ENCODE data around the gene EXOC4. TPM values are rescaled to one million over a fixed set of nuclear protein-coding genes. Genes with fewer than 3 reads are reported as not detected.

The EXOC4 gene
- total RNA-seq, 1 experiment from 2014 or later, result 71.0 TPM

- Histone ChIP-seq H3K9me3 (ENCODE audit: control insufficient read depth, insufficient read depth, low read depth, low read length) (no peaks in the 10 kb centered on the region), H3K36me3 (ENCODE audit: control insufficient read depth, insufficient read depth, low read length) (no peaks in the 10 kb centered on the region), H3K4me3 (ENCODE audit: low read depth in 2 of 2, low read length in 2 of 2) (no peak overlapping the region), H3K27ac (ENCODE audit: low read length) (no peak overlapping the region), H3K4me1 (ENCODE audit: control insufficient read depth, insufficient read depth, low read length) (no peaks in the 10 kb centered on the region), H3K27me3 (ENCODE audit: control insufficient read depth, insufficient read depth, low read length) (no peaks in the 10 kb centered on the region)
- CTCF ChIA-PET, result no interaction called here
- POLR2A ChIA-PET, result no interaction called here
- in situ Hi-C loops (cut with HindIII; ENCODE audit: low pct_unique_long_range_greater_than_20kb, low sequenced_read_pairs), result no loop called here
- BruUV-seq (replicated peaks), result no TSS peak
- TF ChIP-seq REST (IDR thresholded peaks at IDR 0.05; ENCODE audit: insufficient read depth in 1 of 2, low read depth in 2 of 2, low read length in 1 of 2) (no peak), POLR2AphosphoS5 (IDR thresholded peaks at IDR 0.05; ENCODE audit: low read depth, low read length) (no peak), CTCF (IDR thresholded peaks at IDR 0.05) (no peak), TCF7L2 (IDR thresholded peaks at IDR 0.05; ENCODE audit: low read depth, low read length) (no peak), SIN3A (IDR thresholded peaks at IDR 0.05; ENCODE audit: borderline replicate concordance, insufficient read depth, low read depth, low read length) (no peak)
- intact Hi-C loops (cut with micrococcal nuclease; ENCODE audit: unreplicated experiment), result no loop called here
- no peak for DNase-seq (ENCODE audit: low read depth, low spot score)
- no peak for ATAC-seq
These were observed 56.5 kb downstream of the EXOC4 start for GRCh38 chr7:133309333-133309732.

- H3K4me3 ChIP-seq (ENCODE audit: low read depth in 2 of 2, low read length in 2 of 2), result no peak overlapping the region
- H3K27me3 ChIP-seq (ENCODE audit: control insufficient read depth, insufficient read depth, low read length), result no peaks in the 10 kb centered on the region
- no peak overlapping the region for H3K27ac ChIP-seq (ENCODE audit: low read length)
- H3K9me3 ChIP-seq (ENCODE audit: control insufficient read depth, insufficient read depth, low read depth, low read length), result no peaks in the 10 kb centered on the region
- ChIA-PET CTCF (no interaction called here), POLR2A (no interaction called here)
- ATAC-seq (no peak), DNase-seq (ENCODE audit: low read depth, low spot score) (no peak)
- no peak for TF ChIP-seq POLR2AphosphoS5 (IDR thresholded peaks at IDR 0.05; ENCODE audit: low read depth, low read length)
- TF ChIP-seq SIN3A (IDR thresholded peaks at IDR 0.05; ENCODE audit: borderline replicate concordance, insufficient read depth, low read depth, low read length), result no peak
- no peak for TF ChIP-seq REST (IDR thresholded peaks at IDR 0.05; ENCODE audit: insufficient read depth in 1 of 2, low read depth in 2 of 2, low read length in 1 of 2)
- TF ChIP-seq CTCF (IDR thresholded peaks at IDR 0.05), result no peak
- no peak for TF ChIP-seq TCF7L2 (IDR thresholded peaks at IDR 0.05; ENCODE audit: low read depth, low read length)
- in situ Hi-C loops (cut with HindIII; ENCODE audit: low pct_unique_long_range_greater_than_20kb, low sequenced_read_pairs) (no loop called here), intact Hi-C loops (cut with micrococcal nuclease; ENCODE audit: unreplicated experiment) (no loop called here)
- no TSS peak for BruUV-seq (replicated peaks)
- H3K36me3 ChIP-seq (ENCODE audit: control insufficient read depth, insufficient read depth, low read length), result no peaks in the 10 kb centered on the region
- no peaks in the 10 kb centered on the region for H3K4me1 ChIP-seq (ENCODE audit: control insufficient read depth, insufficient read depth, low read length)
These were observed 57.5 kb downstream of the EXOC4 start for GRCh38 chr7:133310232-133310862.

All from Panc1 (cell line).